Measurements from ENCODE around the gene SPOCK1.
"Not testable (repeated sequence)": the region's sequence is repeated elsewhere in the genome, so short reads cannot be mapped to it uniquely, and the experiment has no call there.

Gene SPOCK1

GRCh38 chr5:137503456-137503855 is 4.3 kb upstream of the SPOCK1 start:
- no peak for DNase-seq (ENCODE audit: extremely low spot score)
- TF ChIP-seq L3MBTL2 (conservative IDR thresholded peaks at IDR 0.05) = no peak
- TF ChIP-seq SUZ12 (IDR thresholded peaks at IDR 0.05) = no peak
- no peak for TF ChIP-seq ARNT (IDR thresholded peaks at IDR 0.05)
- no peak for TF ChIP-seq BHLHE40 (IDR thresholded peaks at IDR 0.05; ENCODE audit: borderline replicate concordance)
- no peak for TF ChIP-seq ELF4 (IDR thresholded peaks at IDR 0.05)
- ChIA-PET POLR2A (no interaction called here), CTCF (no interaction called here)

DNA sequence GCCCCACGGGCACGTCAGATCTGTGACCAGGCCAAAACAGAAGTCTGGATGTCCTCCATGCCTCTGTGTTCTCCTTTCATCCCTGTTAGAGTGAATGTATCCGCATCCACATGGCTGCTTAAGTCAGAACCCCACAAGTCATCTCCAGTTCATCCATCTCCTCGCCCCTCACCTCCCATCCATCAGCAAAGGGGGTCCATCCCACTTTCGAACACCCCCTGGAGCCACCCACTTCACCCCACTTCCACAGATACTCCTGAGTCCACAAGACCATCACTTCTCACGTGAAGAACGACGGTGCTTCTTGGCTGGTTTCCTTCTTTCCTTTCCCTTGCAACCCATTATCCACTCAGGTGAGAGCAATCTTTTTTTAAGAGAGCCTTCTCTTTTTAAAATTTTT is 3.5 kb upstream of the SPOCK1 start:
- ChIA-PET CTCF (interaction anchor here (1.4 kb wide), 1 partner anchor 182 kb away, joined by 4 read pairs; no protein-coding TSS in a partner anchor), POLR2A (no interaction called here)
- DNase-seq (ENCODE audit: extremely low spot score) = no peak
- TF ChIP-seq HDGF (IDR thresholded peaks at IDR 0.05; ENCODE audit: borderline replicate concordance) (no peak), LEF1 (IDR thresholded peaks at IDR 0.05; ENCODE audit: borderline replicate concordance) (no peak), TARDBP (IDR thresholded peaks at IDR 0.05) (no peak), SUZ12 (IDR thresholded peaks at IDR 0.05) (no peak), ARNT (IDR thresholded peaks at IDR 0.05) (no peak), BHLHE40 (IDR thresholded peaks at IDR 0.05; ENCODE audit: borderline replicate concordance) (no peak), SP1 (IDR thresholded peaks at IDR 0.05) (no peak), NFRKB (IDR thresholded peaks at IDR 0.05) (no peak), FOXM1 (IDR thresholded peaks at IDR 0.05; ENCODE audit: borderline replicate concordance) (no peak), L3MBTL2 (conservative IDR thresholded peaks at IDR 0.05) (no peak), FOXK2 (IDR thresholded peaks at IDR 0.05) (no peak), ZNF384 (IDR thresholded peaks at IDR 0.05) (no peak), CTBP1 (IDR thresholded peaks at IDR 0.05; ENCODE audit: borderline replicate concordance) (no peak), FOXA1 (IDR thresholded peaks at IDR 0.05) (no peak), ELF4 (IDR thresholded peaks at IDR 0.05) (no peak)
- TF ChIP-seq, protein P1, sequence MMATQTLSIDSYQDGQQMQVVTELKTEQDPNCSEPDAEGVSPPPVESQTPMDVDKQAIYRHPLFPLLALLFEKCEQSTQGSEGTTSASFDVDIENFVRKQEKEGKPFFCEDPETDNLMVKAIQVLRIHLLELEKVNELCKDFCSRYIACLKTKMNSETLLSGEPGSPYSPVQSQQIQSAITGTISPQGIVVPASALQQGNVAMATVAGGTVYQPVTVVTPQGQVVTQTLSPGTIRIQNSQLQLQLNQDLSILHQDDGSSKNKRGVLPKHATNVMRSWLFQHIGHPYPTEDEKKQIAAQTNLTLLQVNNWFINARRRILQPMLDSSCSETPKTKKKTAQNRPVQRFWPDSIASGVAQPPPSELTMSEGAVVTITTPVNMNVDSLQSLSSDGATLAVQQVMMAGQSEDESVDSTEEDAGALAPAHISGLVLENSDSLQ (IDR thresholded peaks at IDR 0.05) = no peak

GRCh38 chr5:137501846-137502406 is 2.8 kb upstream of the SPOCK1 start:
- POLR2A ChIA-PET = interaction anchor here (0.8 kb wide), 1 partner anchor 182 kb away, joined by 3 read pairs; no protein-coding TSS in a partner anchor
- DNase-seq (ENCODE audit: extremely low spot score) = no peak
- CTCF ChIA-PET = interaction anchor here (1.4 kb wide), 1 partner anchor 182 kb away, joined by 4 read pairs; no protein-coding TSS in a partner anchor
- TF ChIP-seq SUZ12 (IDR thresholded peaks at IDR 0.05) = no peak

DNA sequence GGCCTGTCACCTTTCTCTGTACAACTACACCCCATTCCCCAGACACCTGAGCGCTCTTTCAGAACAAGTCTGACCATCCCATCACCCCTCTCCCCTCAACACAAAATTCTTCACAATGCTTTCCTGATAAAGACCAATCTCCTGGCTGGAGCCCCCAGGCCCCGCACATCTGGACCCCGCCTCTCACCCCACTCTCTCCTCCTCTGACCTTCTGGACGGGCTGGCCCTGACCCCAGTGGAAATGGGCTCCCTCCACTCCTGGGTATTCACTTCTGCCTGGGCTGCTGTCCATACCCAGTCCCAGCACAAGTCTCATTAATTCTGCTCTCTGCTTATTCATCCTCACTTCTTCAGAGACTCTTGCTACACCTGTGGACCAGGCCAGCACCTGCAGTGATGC is 2.1 kb upstream of the SPOCK1 start:
- ChIA-PET CTCF (interaction anchor here (1.4 kb wide), 1 partner anchor 181 kb away, joined by 4 read pairs; no protein-coding TSS in a partner anchor), POLR2A (interaction anchor here (0.8 kb wide), 1 partner anchor 181 kb away, joined by 3 read pairs; no protein-coding TSS in a partner anchor)
- no peak for DNase-seq (ENCODE audit: extremely low spot score)
- TF ChIP-seq, protein P1 (IDR thresholded peaks at IDR 0.05) = no peak
- TF ChIP-seq ZNF384 (IDR thresholded peaks at IDR 0.05) (no peak), BHLHE40 (IDR thresholded peaks at IDR 0.05; ENCODE audit: borderline replicate concordance) (no peak), CTBP1 (IDR thresholded peaks at IDR 0.05; ENCODE audit: borderline replicate concordance) (no peak), FOXK2 (IDR thresholded peaks at IDR 0.05) (no peak), NFRKB (IDR thresholded peaks at IDR 0.05) (no peak), FOXM1 (IDR thresholded peaks at IDR 0.05; ENCODE audit: borderline replicate concordance) (no peak), TARDBP (IDR thresholded peaks at IDR 0.05) (no peak), ARNT (IDR thresholded peaks at IDR 0.05) (no peak), L3MBTL2 (conservative IDR thresholded peaks at IDR 0.05) (no peak), LEF1 (IDR thresholded peaks at IDR 0.05; ENCODE audit: borderline replicate concordance) (no peak), HDGF (IDR thresholded peaks at IDR 0.05; ENCODE audit: borderline replicate concordance) (no peak)

DNA sequence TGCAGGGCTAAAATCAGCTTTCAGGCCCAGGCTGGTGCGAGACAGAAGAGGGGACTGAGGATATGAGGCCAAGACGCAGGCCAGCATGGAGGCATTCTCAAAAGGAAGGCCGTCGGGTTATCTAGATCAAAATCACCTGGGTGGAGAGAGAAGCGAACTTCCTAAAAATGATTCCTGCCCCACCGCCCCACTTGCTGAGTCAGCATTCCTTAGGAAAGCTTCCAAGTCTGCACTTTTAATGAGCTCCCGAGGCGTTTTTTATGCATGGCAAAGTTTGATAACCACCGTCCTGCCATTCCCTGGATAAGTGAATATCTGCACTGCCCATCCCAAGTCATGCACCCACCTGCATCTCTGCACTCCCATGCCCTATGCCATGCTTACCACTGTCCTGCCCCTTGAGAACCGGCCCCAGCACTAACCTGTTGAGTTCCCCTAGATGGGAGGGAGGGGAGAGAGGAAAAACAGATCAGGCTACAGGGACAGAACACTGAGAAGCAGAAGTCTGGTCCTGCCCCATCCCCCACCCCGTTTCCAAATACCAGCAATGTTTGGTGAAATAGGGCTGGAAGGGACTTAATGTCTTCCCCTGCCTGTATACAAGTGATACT is 1.6 kb upstream of the SPOCK1 start:
- DNase-seq (ENCODE audit: extremely low spot score) = no peak
- ChIA-PET CTCF (interaction anchor here (1.4 kb wide), 1 partner anchor 181 kb away, joined by 4 read pairs; no protein-coding TSS in a partner anchor), POLR2A (no interaction called here)
- TF ChIP-seq LEF1 (IDR thresholded peaks at IDR 0.05; ENCODE audit: borderline replicate concordance) = no peak
- TF ChIP-seq, protein P1 (IDR thresholded peaks at IDR 0.05) = no peak

DNA sequence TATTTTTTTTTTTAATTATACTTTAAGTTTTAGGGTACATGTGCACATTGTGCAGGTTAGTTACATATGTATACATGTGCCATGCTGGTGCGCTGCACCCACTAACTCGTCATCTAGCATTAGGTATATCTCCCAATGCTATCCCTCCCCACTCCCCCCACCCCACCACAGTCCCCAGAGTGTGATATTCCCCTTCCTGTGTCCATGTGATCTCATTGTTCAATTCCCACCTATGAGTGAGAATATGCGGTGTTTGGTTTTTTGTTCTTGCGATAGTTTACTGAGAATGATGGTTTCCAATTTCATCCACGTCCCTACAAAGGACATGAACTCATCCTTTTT is 351 bp upstream of the SPOCK1 start:
- POLR2A ChIA-PET; DNase-seq (ENCODE audit: extremely low spot score): not testable (repeated sequence)
- CTCF ChIA-PET = interaction anchor here (1.0 kb wide), 2 partner anchors 155 to 179 kb away, joined by 3 to 7 read pairs; no protein-coding TSS in a partner anchor

DNA sequence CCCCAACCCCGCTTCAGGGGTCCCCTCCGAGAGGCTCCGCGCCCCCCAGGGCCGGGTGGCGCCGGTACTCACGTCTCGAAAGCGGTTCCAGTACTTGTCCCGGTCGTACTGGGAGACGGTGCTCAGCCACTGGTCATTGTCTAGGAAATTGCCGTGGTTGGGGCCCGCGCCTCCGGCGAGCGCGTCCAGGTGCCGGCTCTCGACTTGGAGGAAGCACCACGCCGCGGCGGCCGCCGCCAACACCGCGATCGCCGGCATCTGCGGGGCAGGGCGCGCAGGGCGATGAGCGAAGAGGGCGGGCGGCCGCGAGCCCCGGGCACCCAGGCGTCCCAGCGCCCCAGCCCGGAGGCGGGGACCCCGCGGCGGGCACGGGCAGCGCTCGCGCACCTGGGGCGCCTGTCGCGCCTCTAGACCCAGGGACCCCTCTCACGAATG is 808 bp downstream of the SPOCK1 start:
- CTCF ChIA-PET = interaction anchor here (0.8 to 2.0 kb wide), 5 partner anchors 154 to 178 kb away, joined by 3 to 13 read pairs (median 4); no protein-coding TSS in a partner anchor
- DNase-seq (ENCODE audit: extremely low spot score) = no peak
- POLR2A ChIA-PET = no interaction called here
- no peak for TF ChIP-seq HDGF (IDR thresholded peaks at IDR 0.05; ENCODE audit: borderline replicate concordance)
- no peak for TF ChIP-seq TARDBP (IDR thresholded peaks at IDR 0.05)
- TF ChIP-seq ZNF384 (IDR thresholded peaks at IDR 0.05) = no peak
- TF ChIP-seq BHLHE40 (IDR thresholded peaks at IDR 0.05; ENCODE audit: borderline replicate concordance) = no peak
- TF ChIP-seq SUZ12 (IDR thresholded peaks at IDR 0.05) = no peak
- TF ChIP-seq, protein P1 (IDR thresholded peaks at IDR 0.05) = no peak
- no peak for TF ChIP-seq FOXK2 (IDR thresholded peaks at IDR 0.05)
- TF ChIP-seq SP1 (IDR thresholded peaks at IDR 0.05) = no peak
- TF ChIP-seq ARNT (IDR thresholded peaks at IDR 0.05) = no peak
- TF ChIP-seq L3MBTL2 (conservative IDR thresholded peaks at IDR 0.05) = no peak

Measured in HEK293T (cell line).